Esophagus muscularis mucosa (tissue), 4 donors: ENCODE measurements around the gene PIGU.

Source experiments
- CTCF ChIP-seq, 3 experiments: fragments of 200-600 bp in 2 of 3; fragments of 450-650 bp in 1 of 3; sonication (generic) in 2 of 3; IDR thresholded peaks; one replicate each; pipeline ENCODE4 v1.5.1; 2017 to 2019; ENCODE audit warnings: antibody characterized with exemption in 3 of 3, mild to moderate bottlenecking in 2 of 3, moderate library complexity in 1 of 3
- EP300 ChIP-seq: sonication (generic); formaldehyde crosslinking; IDR thresholded peaks from one replicate; pipeline ENCODE4 v1.6.1; 2017; ENCODE audit warnings: antibody characterized with exemption
- POLR2A ChIP-seq: fragments of 450-650 bp; IDR thresholded peaks from one replicate; pipeline ENCODE4 v1.6.1; 2017; ENCODE audit warnings: antibody characterized with exemption, moderate library complexity, mild to moderate bottlenecking, low read depth
- POLR2AphosphoS5 ChIP-seq, 2 donors: sonication (generic); formaldehyde crosslinking; IDR thresholded peaks; one replicate each; pipeline ENCODE4 v1.6.1; 2017; ENCODE audit warnings: antibody characterized with exemption in 2 of 2

- TF ChIP-seq CTCF (IDR thresholded peaks at IDR 0.05) (no peak), POLR2AphosphoS5 (IDR thresholded peaks at IDR 0.05) (no peak), POLR2A (no peak), EP300 (no peak)
Observed at GRCh38 chr20:34547844-34548613, 128.9 kb downstream of the PIGU start.
